GM12873 (cell line): ENCODE measurements around the gene BCO1.

Source experiments
- CTCF ChIP-seq: IDR thresholded peaks from 2 replicates; pipeline ENCODE4 v1.5.1; 2012; ENCODE audit warnings: low read depth, mild to moderate bottlenecking, moderate library complexity, low read length, control low read depth; ENCODE audit not compliant: insufficient read depth; ENCODE audit errors: missing control alignments

Gene BCO1

GRCh38 chr16:81251871-81252270 is 13.4 kb downstream of the BCO1 start:
- no peak for TF ChIP-seq CTCF

- no peak for TF ChIP-seq CTCF
Measured at GRCh38 chr16:81253141-81253540, 14.7 kb downstream of the BCO1 start.

GRCh38 chr16:81254922-81255526 is 16.5 kb downstream of the BCO1 start:
- no peak for TF ChIP-seq CTCF

- TF ChIP-seq CTCF: no peak
Measured at GRCh38 chr16:81259916-81260315, 21.4 kb downstream of the BCO1 start.

- peak; percentile 85 for TF ChIP-seq CTCF
Measured at GRCh38 chr16:81261049-81261648, 22.7 kb downstream of the BCO1 start.

- no peak for TF ChIP-seq CTCF
Measured at GRCh38 chr16:81263470-81264220, 25.2 kb downstream of the BCO1 start.

GRCh38 chr16:81264386-81264785 is 25.9 kb downstream of the BCO1 start:
- TF ChIP-seq CTCF: no peak
